OCI-LY1 (cell line): ENCODE measurements around the gene ASTN1.

Experiments
- CTCF ChIP-seq: fragments of 200-600 bp; sonication (generic), shearing (Covaris generic); IDR thresholded peaks from 2 replicates; pipeline ENCODE4 v1.5.1; 2017; ENCODE audit warnings: mild to moderate bottlenecking, antibody characterized with exemption, low read length, moderate library complexity, mixed read lengths
- EZH2 ChIP-seq: fragments of 200-600 bp; sonication (generic), shearing (Covaris generic); IDR thresholded peaks from 2 replicates; pipeline ENCODE4 v1.8.0; 2017; ENCODE audit warnings: borderline replicate concordance, mixed run types, mild to moderate bottlenecking, antibody characterized with exemption, low read length, moderate library complexity, mixed read lengths

DNA sequence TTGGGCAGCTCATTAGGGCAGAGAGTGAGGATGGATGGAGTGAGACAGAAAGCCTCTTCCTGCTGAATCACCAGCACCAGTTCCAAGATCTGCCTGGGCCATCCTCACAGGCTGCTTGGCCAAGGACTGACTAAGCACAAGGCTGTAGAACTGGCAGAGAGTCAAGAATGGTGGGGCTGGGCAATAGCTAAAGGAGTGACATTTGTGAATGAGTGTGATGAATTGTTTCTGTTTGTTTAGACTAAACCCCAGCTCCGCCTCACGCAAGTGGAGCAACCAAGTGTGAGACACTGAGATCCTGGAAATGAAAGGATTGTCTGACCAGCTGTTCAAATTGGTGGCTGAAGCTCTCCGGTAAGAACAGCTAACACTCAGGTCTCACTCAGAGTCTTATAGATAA lies 44.8 kb upstream of the ASTN1 start:
- TF ChIP-seq CTCF (no peak), EZH2 (no peak)
